Karpas-422 (cell line): ENCODE results near the gene SOWAHD. TPM values are rescaled to one million over a fixed set of nuclear protein-coding genes. Genes with fewer than 3 reads are reported as not detected.
A peak's percentile ranks its signal among the peaks of the same experiment; 100 is the strongest.

ENCODE experiments used
- DNase-seq: peaks from one replicate; pipeline ENCODE4 v3.0.0-alpha.2; 2015
- H2AFZ ChIP-seq: fragments of 200-600 bp; sonication (generic); 2 replicates; pipeline ENCODE4 v1.6.1; 2014; ENCODE audit warnings: antibody characterized with exemption, low read length, mixed read lengths
- H3K27ac ChIP-seq: fragments of 200-600 bp; sonication (generic); 2 replicates; pipeline ENCODE4 v1.5.1; 2014; ENCODE audit warnings: mild to moderate bottlenecking, low read length, moderate library complexity
- H3K27me3 ChIP-seq: fragments of 200-600 bp; sonication (generic); 2 replicates; pipeline ENCODE4 v1.6.1; 2014; ENCODE audit warnings: low read length, mixed read lengths
- H3K36me3 ChIP-seq: fragments of 200-600 bp; sonication (generic); 2 replicates; pipeline ENCODE4 v1.6.1; 2014; ENCODE audit warnings: low read length, mixed read lengths; ENCODE audit not compliant: insufficient read depth
- H3K4me1 ChIP-seq: fragments of 200-600 bp; sonication (generic); 2 replicates; pipeline ENCODE4 v1.6.1; 2014; ENCODE audit warnings: mild to moderate bottlenecking, low read length, mixed read lengths
- H3K4me2 ChIP-seq: fragments of 200-600 bp; sonication (generic); 2 replicates; pipeline ENCODE4 v1.6.1; 2014; ENCODE audit warnings: low read length, low read depth, mild to moderate bottlenecking; ENCODE audit not compliant: poor library complexity, severe bottlenecking
- H3K4me3 ChIP-seq: fragments of 200-600 bp; sonication (generic); 2 replicates; pipeline ENCODE4 v1.5.1; 2014; ENCODE audit warnings: mild to moderate bottlenecking, antibody characterized with exemption, low read length, mixed read lengths
- H3K79me2 ChIP-seq: fragments of 200-600 bp; sonication (generic); 2 replicates; pipeline ENCODE4 v1.6.1; 2014; ENCODE audit warnings: mild to moderate bottlenecking, low read length, mixed read lengths
- H3K9ac ChIP-seq: fragments of 200-600 bp; sonication (generic); 2 replicates; pipeline ENCODE4 v1.6.0; 2014; ENCODE audit warnings: low read length
- H3K9me2 ChIP-seq: fragments of 200-600 bp; sonication (generic), shearing (Covaris generic); replicated peaks from 2 replicates; pipeline ENCODE4 v1.6.0; 2014; ENCODE audit warnings: mild to moderate bottlenecking, low read length, moderate library complexity; ENCODE audit not compliant: insufficient read depth
- H3K9me3 ChIP-seq: fragments of 300-700, 200-600 bp; sonication (generic); 2 replicates; pipeline ENCODE4 v1.6.1; 2014; ENCODE audit warnings: low read length, mixed read lengths
- H4K20me1 ChIP-seq: fragments of 200-600 bp; sonication (generic); 2 replicates; pipeline ENCODE4 v1.6.1; 2014; ENCODE audit warnings: mild to moderate bottlenecking, antibody characterized with exemption, low read length, low read depth; ENCODE audit not compliant: insufficient read depth
- total RNA-seq: library from RNA; depleted of rRNA; stranded (reverse); fragments of >200 nt; shearing (Covaris generic); gene quantifications from 2 replicates; pipeline ENCODE4 v1.2.3, GENCODE V29; 2014; ENCODE audit warnings: low replicate concordance; rRNA removed

Gene SOWAHD, protein sequence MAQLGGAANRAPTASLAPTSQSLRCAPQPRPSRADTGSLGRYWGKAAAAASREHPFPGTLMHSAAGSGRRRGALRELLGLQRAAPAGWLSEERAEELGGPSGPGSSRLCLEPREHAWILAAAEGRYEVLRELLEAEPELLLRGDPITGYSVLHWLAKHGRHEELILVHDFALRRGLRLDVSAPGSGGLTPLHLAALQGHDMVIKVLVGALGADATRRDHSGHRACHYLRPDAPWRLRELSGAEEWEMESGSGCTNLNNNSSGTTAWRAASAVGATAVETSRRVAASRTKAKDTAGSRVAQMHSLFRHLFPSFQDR
- not detected in 2 replicates for total RNA-seq

DNA sequence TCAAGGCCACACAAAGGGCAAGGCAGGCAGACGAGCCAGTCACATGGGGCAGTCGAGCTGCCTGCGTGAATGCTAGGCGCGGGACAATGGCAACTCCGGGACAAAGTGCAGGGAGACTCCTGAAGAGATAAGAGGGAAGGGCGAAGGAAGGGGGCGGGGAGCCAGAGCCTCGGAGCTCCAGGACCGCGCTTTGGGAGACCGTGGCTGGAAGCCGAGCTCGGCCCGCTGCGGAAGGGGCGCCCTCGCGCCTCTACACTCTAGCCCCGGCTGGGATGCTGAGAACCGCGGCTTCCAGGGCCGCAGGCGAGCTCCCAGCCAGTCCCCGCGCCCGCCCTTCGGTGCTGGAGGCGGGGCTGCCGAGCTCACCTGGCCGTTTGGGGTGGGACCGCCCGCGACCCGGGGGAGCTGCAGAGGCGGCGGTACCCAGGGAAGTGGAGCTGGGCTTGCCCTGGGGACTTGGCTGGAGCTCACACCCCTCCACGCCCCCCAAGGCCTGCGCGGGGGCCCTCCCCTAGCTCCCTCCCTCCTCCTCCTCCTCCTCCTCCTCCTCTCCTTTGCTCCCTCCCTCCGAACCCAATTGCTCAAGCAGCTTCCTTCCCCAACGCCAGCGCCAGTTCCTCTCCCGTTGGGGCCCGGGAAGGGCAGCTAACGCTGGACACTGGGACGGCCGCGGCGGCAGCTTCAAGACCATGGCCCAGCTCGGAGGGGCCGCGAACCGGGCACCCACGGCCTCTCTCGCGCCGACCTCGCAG lies at the start of gene SOWAHD:
SOWAHD (plus strand) TSS at position 610 of the 752 bp plus-strand sequence; CDS start at position 690, 80 bp downstream.
- Histone ChIP-seq H3K4me2 (peak within 1 kb of the TSS; percentile 54), H3K9ac (peak within 1 kb of the TSS; percentile 35), H3K4me3 (peak within 1 kb of the TSS; percentile 51; the same call in 1 of the 2 replicates), H3K27ac (no peak within 1 kb of the TSS), H3K36me3 (no peaks in the 10 kb centered on the region), H3K79me2 (no peaks in the 10 kb centered on the region), H2AFZ (no peak within 1 kb of the TSS), H3K9me3 (no peaks in the 10 kb centered on the region), H3K27me3 (no peaks in the 10 kb centered on the region), H3K9me2 (no peaks in the 10 kb centered on the region), H4K20me1 (no peaks in the 10 kb centered on the region), H3K4me1 (peaks cover 25% of the 10 kb centered on the region)
- DNase-seq = no peak

DNA sequence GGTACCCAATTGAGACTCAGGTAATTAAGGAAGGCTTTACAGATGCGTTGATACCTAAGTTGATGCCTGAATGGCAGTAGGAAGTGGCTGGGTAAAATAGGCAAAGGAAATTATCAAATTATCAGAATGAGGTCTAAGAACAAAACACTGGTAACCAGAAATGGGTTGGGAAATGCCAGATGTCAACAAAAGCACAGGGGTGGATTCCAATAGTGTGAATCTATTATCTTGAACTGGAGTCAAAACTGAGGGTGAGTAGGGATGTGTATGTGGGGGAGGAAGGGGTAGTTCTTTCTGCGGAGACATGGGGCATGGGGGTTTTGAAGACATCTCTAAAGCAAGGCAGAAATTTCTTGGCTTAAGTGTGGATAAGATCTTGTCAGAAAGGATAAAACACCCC lies 49.5 kb upstream of the SOWAHD start:
- Histone ChIP-seq H3K9me2 (no peaks in the 10 kb centered on the region), H3K4me3 (no peak overlapping the region), H3K79me2 (no peaks in the 10 kb centered on the region), H3K4me1 (no peaks in the 10 kb centered on the region), H3K27ac (no peak overlapping the region), H3K27me3 (no peaks in the 10 kb centered on the region), H4K20me1 (no peaks in the 10 kb centered on the region), H2AFZ (no peak overlapping the region), H3K9ac (no peak overlapping the region), H3K9me3 (no peaks in the 10 kb centered on the region), H3K4me2 (no peak overlapping the region), H3K36me3 (no peaks in the 10 kb centered on the region)
- no peak for DNase-seq

DNA sequence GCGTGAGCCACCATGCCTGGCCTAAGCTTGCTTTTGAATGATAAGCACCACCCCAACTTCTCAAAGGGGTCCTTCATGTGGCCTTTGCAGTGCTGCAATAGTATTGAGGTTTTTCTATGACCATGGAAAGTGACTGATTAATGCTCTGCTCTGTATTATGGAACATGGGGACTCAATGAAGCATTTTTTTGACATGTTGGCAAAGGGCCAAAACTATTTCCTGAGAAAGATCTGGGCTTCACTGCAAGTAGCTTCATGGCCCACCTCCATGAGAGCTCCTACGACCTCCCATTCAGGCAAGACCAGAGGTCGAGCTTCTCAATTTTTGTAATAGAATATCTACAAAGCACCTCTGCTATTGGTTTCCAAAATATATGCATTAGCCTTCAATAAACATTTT lies 48.8 kb upstream of the SOWAHD start:
- H3K27ac ChIP-seq = no peak overlapping the region
- no peak overlapping the region for H2AFZ ChIP-seq
- H3K27me3 ChIP-seq = no peaks in the 10 kb centered on the region
- H3K4me3 ChIP-seq = no peak overlapping the region
- no peaks in the 10 kb centered on the region for H3K4me1 ChIP-seq
- no peak overlapping the region for H3K9ac ChIP-seq
- no peak overlapping the region for H3K4me2 ChIP-seq
- H3K9me3 ChIP-seq = no peaks in the 10 kb centered on the region
- H4K20me1 ChIP-seq = no peaks in the 10 kb centered on the region
- H3K79me2 ChIP-seq = no peaks in the 10 kb centered on the region
- H3K36me3 ChIP-seq = no peaks in the 10 kb centered on the region
- no peak for DNase-seq
- no peaks in the 10 kb centered on the region for H3K9me2 ChIP-seq

DNA sequence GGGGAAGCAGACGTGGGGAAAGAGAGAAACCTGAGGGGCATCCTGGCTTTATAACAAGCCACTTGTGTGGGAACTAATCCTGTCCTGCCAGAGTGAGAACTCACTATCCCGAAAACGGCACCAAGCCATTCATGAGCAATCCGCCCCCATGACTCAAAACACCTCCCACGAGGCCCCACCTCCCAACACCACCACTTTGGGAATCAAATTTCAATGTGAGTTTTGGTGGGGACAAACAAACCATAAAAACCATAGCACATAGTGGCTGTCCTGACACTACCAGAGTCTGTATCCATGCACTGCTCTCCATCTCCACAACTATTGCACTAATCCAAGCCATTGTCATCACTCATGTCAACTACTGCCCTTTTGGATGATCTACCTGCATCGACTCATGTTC lies 36.9 kb upstream of the SOWAHD start:
- DNase-seq = no peak
- Histone ChIP-seq H3K27me3 (no peaks in the 10 kb centered on the region), H4K20me1 (no peaks in the 10 kb centered on the region), H2AFZ (no peak overlapping the region), H3K36me3 (no peaks in the 10 kb centered on the region), H3K79me2 (no peaks in the 10 kb centered on the region), H3K4me3 (no peak overlapping the region), H3K9me3 (no peaks in the 10 kb centered on the region), H3K4me1 (no peaks in the 10 kb centered on the region), H3K27ac (no peak overlapping the region), H3K9ac (no peak overlapping the region), H3K9me2 (no peaks in the 10 kb centered on the region), H3K4me2 (no peak overlapping the region)

DNA sequence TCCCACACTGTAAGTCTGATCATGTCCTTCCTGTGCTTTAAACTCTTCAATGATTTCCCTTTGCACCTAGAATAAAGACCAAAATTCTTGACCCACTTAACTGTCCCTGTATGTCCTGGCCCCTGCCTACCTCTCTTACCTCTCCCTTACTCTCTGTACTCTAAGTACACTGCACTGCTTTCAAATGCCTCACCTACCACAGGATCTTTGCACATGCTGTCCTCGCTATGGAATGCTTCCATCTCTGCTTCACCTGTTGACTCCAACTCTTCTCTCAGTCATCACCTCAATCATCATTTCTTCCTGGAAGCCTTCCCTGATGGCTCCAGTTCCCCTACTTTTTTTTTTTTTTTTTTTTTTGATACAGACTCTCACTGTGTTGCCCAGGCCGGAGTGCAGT lies 36.5 kb upstream of the SOWAHD start:
- H4K20me1 ChIP-seq = no peaks in the 10 kb centered on the region
- H3K36me3 ChIP-seq = no peaks in the 10 kb centered on the region
- DNase-seq = no peak
- no peaks in the 10 kb centered on the region for H3K9me2 ChIP-seq
- H3K27ac ChIP-seq = no peak overlapping the region
- H3K27me3 ChIP-seq = no peaks in the 10 kb centered on the region
- no peak overlapping the region for H3K4me2 ChIP-seq
- H3K9ac ChIP-seq = no peak overlapping the region
- no peak overlapping the region for H2AFZ ChIP-seq
- no peaks in the 10 kb centered on the region for H3K4me1 ChIP-seq
- H3K9me3 ChIP-seq = no peaks in the 10 kb centered on the region
- H3K4me3 ChIP-seq = no peak overlapping the region
- H3K79me2 ChIP-seq = no peaks in the 10 kb centered on the region

DNA sequence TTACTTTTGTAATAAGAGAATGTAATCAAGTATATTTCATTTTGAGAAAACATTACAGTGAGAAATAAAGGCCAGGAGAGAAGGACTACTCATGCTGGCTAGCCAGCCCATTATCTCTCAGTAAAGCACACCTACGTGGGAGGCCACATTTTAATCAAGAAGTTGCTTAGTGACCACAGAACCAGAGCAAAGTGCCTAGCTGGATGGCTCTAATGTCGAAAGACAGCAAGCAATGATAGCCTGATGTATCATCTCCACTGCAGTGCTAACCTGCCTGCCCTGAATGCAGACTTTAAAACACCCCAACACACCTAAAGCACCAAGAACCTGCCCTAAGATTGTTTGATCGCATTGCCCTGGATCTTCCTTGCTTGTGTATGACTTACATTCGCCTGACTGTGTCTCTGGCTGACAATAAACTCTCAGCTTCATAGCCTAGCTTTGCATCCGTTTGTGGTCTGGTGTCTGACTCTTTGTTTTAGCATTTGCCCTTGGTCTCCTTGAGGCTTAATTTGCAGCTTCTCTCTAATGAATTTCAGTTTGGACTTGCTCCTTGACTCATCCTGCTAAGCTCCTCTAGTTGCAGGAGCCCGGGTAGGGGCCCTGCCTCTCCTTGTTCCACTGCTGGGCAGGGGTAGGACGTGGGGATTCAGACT lies 31.4 kb upstream of the SOWAHD start:
- H3K4me1 ChIP-seq = no peaks in the 10 kb centered on the region
- no peaks in the 10 kb centered on the region for H3K9me2 ChIP-seq
- no peaks in the 10 kb centered on the region for H3K9me3 ChIP-seq
- no peak overlapping the region for H3K27ac ChIP-seq
- no peaks in the 10 kb centered on the region for H3K36me3 ChIP-seq
- H3K27me3 ChIP-seq = no peaks in the 10 kb centered on the region
- no peak overlapping the region for H3K4me3 ChIP-seq
- H3K9ac ChIP-seq = no peak overlapping the region
- no peak overlapping the region for H3K4me2 ChIP-seq
- no peaks in the 10 kb centered on the region for H4K20me1 ChIP-seq
- DNase-seq = peak; percentile 37
- no peak overlapping the region for H2AFZ ChIP-seq
- no peaks in the 10 kb centered on the region for H3K79me2 ChIP-seq

DNA sequence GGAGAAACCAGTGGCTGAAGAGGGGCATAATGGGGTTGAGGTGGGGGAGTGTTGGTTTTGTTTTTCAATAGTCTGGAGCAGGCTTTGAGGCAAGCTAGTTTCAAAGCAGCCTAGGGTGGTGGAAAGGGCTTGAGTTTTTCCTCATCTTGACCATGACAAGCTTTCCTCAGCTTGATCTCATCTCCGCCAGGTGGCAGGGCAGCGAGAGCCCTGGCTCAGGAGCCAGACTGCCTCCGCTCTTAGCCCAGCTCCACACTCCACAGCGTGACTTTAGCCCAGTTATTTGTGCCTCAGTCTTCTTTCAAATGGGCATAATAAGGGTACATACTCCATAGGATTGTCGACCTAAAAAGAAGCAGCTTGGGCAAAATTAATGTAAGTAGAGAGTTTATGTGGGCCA lies 29.9 kb upstream of the SOWAHD start:
- H3K4me1 ChIP-seq = no peaks in the 10 kb centered on the region
- no peak overlapping the region for H3K4me3 ChIP-seq
- no peak overlapping the region for H3K9ac ChIP-seq
- H3K27me3 ChIP-seq = no peaks in the 10 kb centered on the region
- no peak overlapping the region for H2AFZ ChIP-seq
- DNase-seq = peak; percentile 51
- H3K27ac ChIP-seq = no peak overlapping the region
- H3K9me3 ChIP-seq = no peaks in the 10 kb centered on the region
- H4K20me1 ChIP-seq = no peaks in the 10 kb centered on the region
- no peaks in the 10 kb centered on the region for H3K9me2 ChIP-seq
- H3K36me3 ChIP-seq = no peaks in the 10 kb centered on the region
- H3K4me2 ChIP-seq = no peak overlapping the region
- H3K79me2 ChIP-seq = no peaks in the 10 kb centered on the region
